ENCODE data around the gene JMJD1C.

Gene JMJD1C

DNA sequence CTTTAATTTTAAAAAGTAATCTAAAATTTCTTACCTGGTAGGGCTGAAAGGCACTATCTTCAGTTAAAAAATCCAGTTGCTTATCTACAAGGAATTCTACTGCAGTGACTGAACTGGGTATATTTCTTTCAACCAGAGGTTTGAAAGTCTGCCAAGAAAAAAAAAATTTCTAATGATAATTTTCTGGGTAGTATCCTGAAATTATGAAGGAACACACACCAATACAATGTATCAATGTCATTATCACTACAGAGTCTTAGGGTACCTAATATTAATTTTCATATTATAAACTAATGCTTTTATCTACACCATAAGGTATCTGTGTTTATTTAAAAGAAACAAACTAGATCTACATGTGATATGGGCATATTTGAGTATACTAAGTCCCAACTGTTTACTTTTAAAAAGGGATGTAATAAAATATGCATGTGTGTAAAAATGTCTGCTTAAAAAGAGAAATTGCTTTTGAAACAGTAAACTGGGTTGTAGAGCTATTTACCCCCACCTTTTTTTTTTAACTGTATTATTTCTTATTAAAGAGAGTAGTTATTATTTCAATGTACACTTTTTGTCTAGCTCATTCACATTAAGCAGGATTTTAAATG, 201.1 kb downstream of the JMJD1C start:
- no peak for DNase-seq (ENCODE audit: extremely low read depth, low read depth)
- TF ChIP-seq, protein P1, sequence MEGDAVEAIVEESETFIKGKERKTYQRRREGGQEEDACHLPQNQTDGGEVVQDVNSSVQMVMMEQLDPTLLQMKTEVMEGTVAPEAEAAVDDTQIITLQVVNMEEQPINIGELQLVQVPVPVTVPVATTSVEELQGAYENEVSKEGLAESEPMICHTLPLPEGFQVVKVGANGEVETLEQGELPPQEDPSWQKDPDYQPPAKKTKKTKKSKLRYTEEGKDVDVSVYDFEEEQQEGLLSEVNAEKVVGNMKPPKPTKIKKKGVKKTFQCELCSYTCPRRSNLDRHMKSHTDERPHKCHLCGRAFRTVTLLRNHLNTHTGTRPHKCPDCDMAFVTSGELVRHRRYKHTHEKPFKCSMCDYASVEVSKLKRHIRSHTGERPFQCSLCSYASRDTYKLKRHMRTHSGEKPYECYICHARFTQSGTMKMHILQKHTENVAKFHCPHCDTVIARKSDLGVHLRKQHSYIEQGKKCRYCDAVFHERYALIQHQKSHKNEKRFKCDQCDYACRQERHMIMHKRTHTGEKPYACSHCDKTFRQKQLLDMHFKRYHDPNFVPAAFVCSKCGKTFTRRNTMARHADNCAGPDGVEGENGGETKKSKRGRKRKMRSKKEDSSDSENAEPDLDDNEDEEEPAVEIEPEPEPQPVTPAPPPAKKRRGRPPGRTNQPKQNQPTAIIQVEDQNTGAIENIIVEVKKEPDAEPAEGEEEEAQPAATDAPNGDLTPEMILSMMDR (IDR thresholded peaks at IDR 0.05; ENCODE audit: low read depth, low read length) = no peak

DNA sequence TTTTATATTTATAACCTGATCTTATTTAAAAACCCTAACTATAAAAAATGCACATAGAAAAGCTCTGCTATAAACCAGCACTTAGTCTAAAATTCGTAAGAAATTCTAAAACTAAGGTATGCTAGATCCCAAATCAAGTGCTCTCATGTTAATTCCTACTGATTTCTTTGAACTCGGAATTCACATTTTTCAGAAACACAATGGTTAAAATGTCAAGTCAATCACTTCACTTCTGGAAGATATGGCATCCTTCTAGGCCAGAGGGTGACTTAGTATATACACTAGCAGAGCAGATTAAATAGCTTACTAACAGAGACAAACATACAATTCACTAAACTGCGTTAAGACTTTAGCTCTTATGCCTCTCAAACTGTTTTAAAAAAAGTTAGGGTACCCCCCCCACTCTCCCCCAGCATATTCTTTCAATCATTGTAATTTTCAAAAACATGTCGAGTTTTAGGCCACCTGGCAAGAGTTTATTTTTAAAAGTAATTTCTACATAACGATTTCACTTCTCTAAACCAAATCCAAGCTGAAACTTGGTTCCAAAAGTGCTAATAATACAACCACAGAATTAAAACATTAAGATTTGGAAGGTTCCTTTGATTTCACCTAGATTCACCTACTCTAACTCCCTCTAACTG, 203.2 kb downstream of the JMJD1C start:
- no peak for DNase-seq (ENCODE audit: extremely low read depth, low read depth)
- TF ChIP-seq, protein P1 (IDR thresholded peaks at IDR 0.05; ENCODE audit: low read depth, low read length) = no peak

DNA sequence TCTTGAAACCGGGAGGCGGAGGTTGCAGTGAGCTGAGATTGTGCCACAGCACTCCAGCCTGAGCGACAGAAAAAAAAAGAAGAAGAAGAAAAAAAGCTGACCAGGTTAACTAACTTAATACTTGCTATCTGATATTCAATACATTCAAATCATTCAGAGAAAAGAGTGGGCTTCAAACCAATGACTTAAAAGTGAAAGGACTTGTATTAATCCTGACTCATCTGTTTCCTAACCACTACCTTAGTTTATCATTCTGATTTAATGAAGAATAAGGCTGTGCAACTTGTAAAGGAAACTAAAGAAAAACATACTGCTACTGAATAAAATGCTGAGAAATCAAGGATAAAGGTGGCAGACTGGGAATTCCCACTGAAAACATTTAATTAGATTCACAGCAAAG, 204.3 kb downstream of the JMJD1C start:
- TF ChIP-seq, protein P1 (IDR thresholded peaks at IDR 0.05; ENCODE audit: low read depth, low read length) = no peak
- no peak for DNase-seq (ENCODE audit: extremely low read depth, low read depth)

DNA sequence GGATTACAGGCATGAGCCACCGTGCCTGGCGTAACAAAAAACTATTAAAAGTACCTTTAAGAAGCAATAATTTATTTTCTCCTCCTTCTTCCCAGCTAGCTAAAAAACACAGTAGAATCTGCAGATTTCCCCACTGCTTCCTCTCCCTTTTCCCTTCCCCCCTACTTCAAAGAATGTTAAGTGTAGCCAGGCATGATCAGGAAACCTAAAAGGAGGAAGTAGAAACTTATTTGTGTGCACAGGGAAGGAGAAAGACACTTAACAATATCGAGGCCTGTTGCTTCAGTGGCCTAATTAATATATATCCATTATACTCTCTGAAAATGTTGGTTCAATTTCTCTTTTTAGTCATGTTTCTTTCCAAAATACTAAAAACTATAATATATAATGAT, 204.9 kb downstream of the JMJD1C start:
- TF ChIP-seq, protein P1 (IDR thresholded peaks at IDR 0.05; ENCODE audit: low read depth, low read length) = no peak
- no peak for DNase-seq (ENCODE audit: extremely low read depth, low read depth)

DNA sequence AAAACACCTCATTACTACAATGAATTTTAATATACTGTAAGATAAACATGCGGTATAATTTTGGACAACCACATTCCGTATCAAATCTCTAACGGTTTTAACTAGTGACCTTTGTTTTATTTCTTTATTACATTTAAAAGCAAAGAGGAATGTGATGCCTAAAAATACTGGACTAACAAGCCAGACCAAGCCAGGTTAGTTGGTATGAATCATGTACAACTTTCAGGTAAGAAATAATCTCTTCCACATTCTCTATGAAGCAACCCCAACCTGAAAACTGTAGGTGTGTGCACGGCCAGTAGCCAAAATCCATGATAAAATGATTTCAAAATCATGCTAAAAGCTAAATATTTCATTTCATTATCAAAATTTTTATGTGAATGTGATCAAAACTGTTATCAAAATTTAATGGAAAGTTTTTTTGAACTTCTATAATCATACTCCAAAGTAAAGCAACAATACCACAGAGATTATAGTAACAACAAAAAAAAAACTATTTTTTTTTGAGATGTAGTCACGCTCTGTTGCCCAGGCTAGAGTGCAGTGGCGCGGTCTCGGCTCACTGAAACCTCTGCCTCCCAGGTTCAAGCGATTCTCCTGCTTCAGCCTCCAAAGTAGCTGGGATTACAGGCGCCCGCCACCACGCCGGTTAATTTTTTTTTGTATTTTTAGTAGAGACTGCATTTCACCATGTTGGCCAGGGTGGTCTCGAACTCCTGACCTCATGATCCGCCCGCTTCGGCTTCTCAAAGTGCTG, 205.5 kb downstream of the JMJD1C start:
- DNase-seq (ENCODE audit: extremely low read depth, low read depth) = no peak
- TF ChIP-seq, protein P1 (IDR thresholded peaks at IDR 0.05; ENCODE audit: low read depth, low read length) = no peak

DNA sequence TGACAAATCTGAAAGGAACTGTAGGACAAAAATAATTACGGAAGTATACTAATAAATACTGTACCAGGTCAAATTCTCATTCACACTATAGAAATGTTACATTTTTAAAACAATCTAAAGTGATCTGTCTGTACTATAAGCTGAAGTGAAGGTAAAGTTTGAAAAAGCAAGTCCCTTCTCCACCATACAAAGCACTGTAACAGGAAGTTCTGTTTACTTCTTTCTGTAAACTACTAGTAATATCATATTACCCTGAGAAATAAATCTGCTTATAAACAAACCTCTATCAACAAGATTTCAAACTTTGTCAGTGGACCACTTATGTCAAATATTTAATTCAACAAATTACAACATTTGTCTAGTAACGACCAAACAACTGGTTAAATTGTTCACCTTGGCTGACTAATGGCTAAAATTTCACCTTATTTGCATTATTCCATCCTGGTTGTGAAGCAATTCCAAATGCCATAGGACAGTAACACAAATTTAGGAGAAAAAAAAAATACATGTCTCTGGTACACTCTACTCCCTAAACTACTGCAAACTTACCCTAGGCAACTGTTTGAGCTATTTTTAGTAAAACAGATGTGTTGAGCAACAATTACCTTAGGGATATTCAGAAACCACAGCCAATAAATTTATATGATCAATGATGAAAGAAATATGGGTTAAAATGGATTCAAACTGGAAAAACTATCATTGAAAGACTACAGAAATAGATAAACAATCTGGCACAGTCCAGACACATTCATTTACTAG, 206.7 kb downstream of the JMJD1C start:
- TF ChIP-seq, protein P1 (IDR thresholded peaks at IDR 0.05; ENCODE audit: low read depth, low read length) = no peak
- DNase-seq (ENCODE audit: extremely low read depth, low read depth) = no peak

Data from AG09319 (cell line).